HL-60 (cell line): ENCODE measurements around the gene CAMK2N1.

Experiments
- TF ChIP-seq, protein P1 (sequence below): IDR thresholded peaks from one replicate; pipeline ENCODE4 v1.5.1; 2011; ENCODE audit warnings: low read length, control low read depth, inconsistent platforms; ENCODE audit not compliant: insufficient read depth
- TF ChIP-seq, protein P2 (sequence below): IDR thresholded peaks from 2 replicates; pipeline ENCODE4 v1.6.1; 2012; ENCODE audit warnings: low read depth; ENCODE audit not compliant: insufficient replicate concordance

DNA sequence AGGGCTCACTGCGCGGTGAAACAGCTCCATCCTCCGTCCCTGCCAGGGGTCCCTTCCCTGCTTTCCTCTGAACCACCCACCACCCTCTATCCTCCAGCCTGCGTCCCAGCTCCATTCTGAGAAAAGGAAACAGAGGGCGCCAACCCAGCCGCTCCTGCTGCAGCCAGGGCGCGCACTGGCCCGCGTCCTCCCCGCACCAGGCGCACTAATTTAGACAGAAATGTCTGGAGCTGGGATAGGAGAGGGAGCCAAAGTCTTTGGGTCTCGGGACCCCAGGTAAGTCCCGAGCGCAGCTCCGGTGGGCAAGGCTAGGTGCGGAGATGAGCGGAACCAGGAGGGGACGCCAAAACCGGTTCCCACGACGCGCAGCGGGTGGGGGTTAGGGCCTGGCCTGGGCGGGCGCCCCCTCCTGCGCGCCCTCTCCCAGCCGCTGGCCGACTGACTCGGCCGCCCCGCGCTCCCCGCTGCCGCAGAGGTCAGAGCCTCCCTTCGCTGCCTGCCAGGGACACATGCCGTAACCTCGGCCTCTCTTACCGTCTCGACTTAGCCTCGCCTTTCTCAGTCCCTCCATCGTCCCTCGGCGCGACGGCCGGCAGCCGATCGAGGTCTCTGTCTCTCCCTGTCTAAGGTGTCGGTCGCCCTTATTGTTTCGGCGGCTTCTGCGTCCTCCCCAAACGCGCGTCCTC is 2.0 kb downstream of the CAMK2N1 start:
- TF ChIP-seq, protein P1, sequence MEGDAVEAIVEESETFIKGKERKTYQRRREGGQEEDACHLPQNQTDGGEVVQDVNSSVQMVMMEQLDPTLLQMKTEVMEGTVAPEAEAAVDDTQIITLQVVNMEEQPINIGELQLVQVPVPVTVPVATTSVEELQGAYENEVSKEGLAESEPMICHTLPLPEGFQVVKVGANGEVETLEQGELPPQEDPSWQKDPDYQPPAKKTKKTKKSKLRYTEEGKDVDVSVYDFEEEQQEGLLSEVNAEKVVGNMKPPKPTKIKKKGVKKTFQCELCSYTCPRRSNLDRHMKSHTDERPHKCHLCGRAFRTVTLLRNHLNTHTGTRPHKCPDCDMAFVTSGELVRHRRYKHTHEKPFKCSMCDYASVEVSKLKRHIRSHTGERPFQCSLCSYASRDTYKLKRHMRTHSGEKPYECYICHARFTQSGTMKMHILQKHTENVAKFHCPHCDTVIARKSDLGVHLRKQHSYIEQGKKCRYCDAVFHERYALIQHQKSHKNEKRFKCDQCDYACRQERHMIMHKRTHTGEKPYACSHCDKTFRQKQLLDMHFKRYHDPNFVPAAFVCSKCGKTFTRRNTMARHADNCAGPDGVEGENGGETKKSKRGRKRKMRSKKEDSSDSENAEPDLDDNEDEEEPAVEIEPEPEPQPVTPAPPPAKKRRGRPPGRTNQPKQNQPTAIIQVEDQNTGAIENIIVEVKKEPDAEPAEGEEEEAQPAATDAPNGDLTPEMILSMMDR, result no peak
- TF ChIP-seq, protein P2, sequence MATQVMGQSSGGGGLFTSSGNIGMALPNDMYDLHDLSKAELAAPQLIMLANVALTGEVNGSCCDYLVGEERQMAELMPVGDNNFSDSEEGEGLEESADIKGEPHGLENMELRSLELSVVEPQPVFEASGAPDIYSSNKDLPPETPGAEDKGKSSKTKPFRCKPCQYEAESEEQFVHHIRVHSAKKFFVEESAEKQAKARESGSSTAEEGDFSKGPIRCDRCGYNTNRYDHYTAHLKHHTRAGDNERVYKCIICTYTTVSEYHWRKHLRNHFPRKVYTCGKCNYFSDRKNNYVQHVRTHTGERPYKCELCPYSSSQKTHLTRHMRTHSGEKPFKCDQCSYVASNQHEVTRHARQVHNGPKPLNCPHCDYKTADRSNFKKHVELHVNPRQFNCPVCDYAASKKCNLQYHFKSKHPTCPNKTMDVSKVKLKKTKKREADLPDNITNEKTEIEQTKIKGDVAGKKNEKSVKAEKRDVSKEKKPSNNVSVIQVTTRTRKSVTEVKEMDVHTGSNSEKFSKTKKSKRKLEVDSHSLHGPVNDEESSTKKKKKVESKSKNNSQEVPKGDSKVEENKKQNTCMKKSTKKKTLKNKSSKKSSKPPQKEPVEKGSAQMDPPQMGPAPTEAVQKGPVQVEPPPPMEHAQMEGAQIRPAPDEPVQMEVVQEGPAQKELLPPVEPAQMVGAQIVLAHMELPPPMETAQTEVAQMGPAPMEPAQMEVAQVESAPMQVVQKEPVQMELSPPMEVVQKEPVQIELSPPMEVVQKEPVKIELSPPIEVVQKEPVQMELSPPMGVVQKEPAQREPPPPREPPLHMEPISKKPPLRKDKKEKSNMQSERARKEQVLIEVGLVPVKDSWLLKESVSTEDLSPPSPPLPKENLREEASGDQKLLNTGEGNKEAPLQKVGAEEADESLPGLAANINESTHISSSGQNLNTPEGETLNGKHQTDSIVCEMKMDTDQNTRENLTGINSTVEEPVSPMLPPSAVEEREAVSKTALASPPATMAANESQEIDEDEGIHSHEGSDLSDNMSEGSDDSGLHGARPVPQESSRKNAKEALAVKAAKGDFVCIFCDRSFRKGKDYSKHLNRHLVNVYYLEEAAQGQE, result no peak
